Esophagus muscularis mucosa (tissue), 4 donors: ENCODE results near the gene SDHB.

Experiments used
- CTCF ChIP-seq, 3 experiments: fragments of 200-600 bp in 2 of 3; fragments of 450-650 bp in 1 of 3; sonication (generic) in 2 of 3; IDR thresholded peaks; one replicate each; pipeline ENCODE4 v1.5.1; 2017 to 2019; ENCODE audit warnings: antibody characterized with exemption in 3 of 3, mild to moderate bottlenecking in 2 of 3, moderate library complexity in 1 of 3
- EP300 ChIP-seq: sonication (generic); formaldehyde crosslinking; IDR thresholded peaks from one replicate; pipeline ENCODE4 v1.6.1; 2017; ENCODE audit warnings: antibody characterized with exemption
- POLR2A ChIP-seq: fragments of 450-650 bp; IDR thresholded peaks from one replicate; pipeline ENCODE4 v1.6.1; 2017; ENCODE audit warnings: antibody characterized with exemption, moderate library complexity, mild to moderate bottlenecking, low read depth

- TF ChIP-seq CTCF (IDR thresholded peaks at IDR 0.05) (no peak), EP300 (no peak), POLR2A (no peak)
Measured at GRCh38 chr1:17017435-17017834, 36.4 kb downstream of the SDHB start.
